HG03439 (cell line): Measurements from ENCODE around the gene GPR55.
"Not testable (repeated sequence)": the region's sequence is repeated elsewhere in the genome, so short reads cannot be mapped to it uniquely, and the experiment has no call there.

Source experiments
- ATAC-seq: cut with Tn5 transposase; IDR thresholded peaks from one replicate; pipeline ENCODE4 v1.9.1; 2021; ENCODE audit warnings: mild to moderate bottlenecking, moderate library complexity; ENCODE audit not compliant: unreplicated experiment

GPR55 gene

GRCh38 chr2:230924470-230925341 lies at the start of gene GPR55:
Gene GPR55, minus strand, starts transcription at chr2:230925242. Its CDS starts 14,280 bp downstream, at chr2:230910962.
- peak; percentile 42 for ATAC-seq

- ATAC-seq: peak; percentile 83
Measured at GRCh38 chr2:230974096-230974913, 49.3 kb upstream of the GPR55 start.

DNA sequence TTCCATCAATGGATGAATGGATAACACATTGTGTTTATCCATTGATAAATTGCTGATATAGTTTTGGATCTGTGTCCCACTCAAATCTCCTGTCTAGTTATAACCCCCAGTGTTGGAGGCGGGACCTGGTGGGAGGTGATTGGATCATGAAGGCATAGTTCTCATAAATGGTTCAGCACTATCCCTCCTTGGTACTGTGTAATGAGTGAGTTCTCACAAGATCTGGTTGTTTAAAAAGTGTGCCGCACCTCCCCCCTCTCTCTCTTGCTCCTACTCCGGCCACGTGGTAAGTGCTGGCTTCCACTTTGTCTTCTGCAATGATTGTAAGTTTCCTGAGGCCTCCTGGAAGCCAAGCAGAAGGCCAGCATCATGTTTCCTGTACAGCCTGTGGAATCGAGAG lies 47.0 kb upstream of the GPR55 start:
- ATAC-seq: no peak

- ATAC-seq: no peak
Measured at GRCh38 chr2:230969659-230970015, 44.6 kb upstream of the GPR55 start.

DNA sequence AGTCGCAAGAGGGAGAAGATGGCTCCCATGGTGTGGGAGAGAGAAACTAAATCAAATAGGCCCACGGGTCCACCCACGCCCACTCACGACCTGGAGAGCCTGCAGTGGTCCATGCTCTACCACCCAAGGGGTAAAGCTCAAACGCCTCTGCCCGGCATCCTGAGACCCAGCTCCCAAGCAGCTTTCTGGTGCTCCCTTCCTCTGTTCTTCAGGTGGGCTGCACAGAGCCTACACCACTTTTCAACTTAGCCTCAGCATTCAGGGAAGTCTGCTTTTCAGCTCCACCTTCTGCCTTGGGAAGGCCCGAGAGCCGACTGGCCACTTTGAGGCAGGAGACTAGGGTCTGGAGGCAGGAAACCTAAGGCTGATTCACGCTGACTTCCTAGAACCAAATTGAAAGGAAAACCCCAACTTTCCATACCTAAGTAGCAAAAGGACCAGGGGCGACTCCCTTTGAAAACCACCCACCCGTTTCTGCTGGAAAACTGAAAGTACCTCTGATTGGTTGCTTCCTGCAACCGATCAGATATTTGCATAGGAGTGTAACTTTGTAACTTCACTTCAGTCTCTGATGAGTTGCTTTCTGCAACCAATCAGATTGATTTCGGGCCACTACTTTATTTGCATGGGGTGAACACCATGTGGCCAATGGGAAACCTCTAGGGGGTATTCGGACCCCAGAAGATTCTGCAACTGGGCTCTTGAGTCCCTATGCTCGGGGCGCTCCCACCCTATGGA lies 44.0 kb upstream of the GPR55 start:
- no peak for ATAC-seq

GRCh38 chr2:230968314-230968713 lies 43.3 kb upstream of the GPR55 start:
- ATAC-seq: not testable (repeated sequence)

DNA sequence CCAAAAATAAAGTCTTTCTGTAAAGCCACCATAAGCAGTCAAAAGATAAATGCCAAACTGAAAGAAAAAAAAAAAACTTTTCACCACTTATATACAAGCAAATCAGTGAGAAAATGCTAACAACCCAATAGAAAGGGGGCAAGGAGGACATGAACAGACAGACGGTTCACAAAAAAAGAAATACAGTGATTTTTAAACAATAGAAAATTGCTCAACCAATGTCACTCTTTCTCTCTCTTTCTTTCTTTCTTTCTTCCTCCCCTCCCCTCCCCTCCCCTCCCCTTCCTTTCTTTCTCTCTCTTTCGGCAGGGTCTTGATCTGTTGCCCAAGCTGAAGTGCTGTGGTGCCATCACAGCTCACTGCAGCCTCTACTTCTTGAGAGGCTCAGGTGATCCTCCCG lies 42.1 kb upstream of the GPR55 start:
- ATAC-seq: no peak

- no peak for ATAC-seq
Measured at GRCh38 chr2:230964136-230964730, 39.2 kb upstream of the GPR55 start.

GRCh38 chr2:230961091-230961491 lies 36.0 kb upstream of the GPR55 start:
- no peak for ATAC-seq

DNA sequence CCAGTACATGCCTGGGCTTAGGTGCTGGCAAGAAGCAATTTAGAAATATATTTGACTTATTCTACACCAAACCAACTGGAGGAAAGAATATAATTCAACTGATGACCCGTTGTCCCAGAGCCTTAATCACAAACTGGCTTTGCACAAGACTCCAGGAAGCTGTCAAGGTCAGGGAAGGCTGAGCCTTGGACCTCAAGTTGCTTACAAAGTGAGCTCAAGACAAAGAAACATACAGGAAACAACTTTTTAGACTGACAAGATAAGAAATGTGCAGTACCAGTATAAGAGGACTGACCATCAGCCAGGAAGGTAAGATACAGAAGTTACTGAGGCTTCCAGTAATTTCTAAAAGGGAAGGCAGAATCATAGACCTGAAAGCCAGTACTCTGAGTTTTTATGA lies 35.0 kb upstream of the GPR55 start:
- no peak for ATAC-seq

GRCh38 chr2:230958820-230959756 lies 34.0 kb upstream of the GPR55 start:
- no peak for ATAC-seq

GRCh38 chr2:230957756-230958391 lies 32.8 kb upstream of the GPR55 start:
- no peak for ATAC-seq

DNA sequence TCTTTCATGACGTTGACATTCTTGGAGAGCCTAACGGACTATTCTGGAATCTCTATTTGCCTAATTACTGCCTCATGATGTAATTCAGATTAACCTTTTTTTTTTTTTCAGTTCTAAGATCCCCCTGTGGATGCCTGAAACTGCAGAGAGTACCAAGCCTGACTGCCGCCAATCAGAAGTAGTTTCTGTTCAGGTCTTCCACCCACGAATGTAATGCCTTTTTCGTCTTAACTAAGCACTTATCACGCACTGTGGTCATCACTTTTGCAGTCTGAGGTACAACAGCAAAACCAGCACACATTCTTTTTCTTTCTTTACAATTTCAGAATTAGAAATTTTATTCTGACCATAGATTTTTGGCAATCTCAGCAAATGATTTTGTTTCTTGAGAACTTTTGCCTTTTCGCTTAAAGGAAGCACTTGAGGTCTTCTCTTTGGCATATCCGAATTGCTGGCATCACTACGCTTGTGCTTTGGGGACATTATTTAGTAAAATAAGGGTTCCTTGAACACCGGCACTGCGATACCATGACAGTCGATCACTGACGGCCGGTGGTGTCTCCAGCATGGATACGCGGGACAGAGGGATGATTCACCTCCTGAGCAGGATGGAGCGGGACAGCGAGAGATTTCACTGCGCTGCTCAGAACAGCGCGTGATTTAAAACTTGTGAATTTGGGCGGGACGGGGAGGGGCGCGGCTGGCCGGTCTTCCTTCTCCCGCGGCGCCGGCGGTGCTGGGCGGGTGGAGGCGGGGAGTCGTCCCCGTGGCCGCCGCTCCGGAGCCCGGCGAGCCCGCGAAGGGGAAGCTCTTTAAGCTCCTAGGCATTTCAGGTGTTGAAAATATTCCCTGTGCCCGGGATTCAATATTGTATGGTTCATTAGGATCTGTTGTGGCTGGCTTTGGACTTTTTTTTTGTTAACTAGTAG lies 32.0 kb upstream of the GPR55 start:
- peak; percentile 69 for ATAC-seq

DNA sequence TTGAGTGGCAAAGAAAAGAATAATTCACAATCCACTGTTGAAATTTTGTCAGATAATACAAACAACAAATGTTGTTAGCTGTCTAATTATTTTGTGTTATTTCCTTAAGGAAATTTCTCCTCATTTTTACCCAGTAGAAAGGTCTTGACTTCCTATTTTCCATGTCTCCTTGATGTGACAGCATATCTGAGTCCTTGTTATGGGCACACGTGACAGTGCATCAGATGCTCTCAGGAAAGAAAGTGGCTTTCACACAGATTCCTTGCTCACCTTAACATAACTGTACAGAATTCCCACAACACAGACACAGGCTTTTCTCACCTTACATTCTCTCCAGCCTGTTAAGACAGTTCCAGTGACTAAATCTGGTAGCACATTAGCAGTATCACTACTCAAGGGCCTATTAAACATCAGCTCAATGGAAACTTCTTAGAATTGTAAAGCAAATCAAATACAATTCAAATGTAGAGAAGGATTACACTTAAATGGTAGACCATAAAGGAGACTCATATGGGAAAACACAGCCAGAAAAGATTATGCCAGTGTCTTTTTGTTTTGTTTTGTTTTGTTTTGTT lies 30.2 kb upstream of the GPR55 start:
- ATAC-seq: no peak

- no peak for ATAC-seq
Measured at GRCh38 chr2:230954746-230955145, 29.7 kb upstream of the GPR55 start.

GRCh38 chr2:230953845-230954244 lies 28.8 kb upstream of the GPR55 start:
- no peak for ATAC-seq

DNA sequence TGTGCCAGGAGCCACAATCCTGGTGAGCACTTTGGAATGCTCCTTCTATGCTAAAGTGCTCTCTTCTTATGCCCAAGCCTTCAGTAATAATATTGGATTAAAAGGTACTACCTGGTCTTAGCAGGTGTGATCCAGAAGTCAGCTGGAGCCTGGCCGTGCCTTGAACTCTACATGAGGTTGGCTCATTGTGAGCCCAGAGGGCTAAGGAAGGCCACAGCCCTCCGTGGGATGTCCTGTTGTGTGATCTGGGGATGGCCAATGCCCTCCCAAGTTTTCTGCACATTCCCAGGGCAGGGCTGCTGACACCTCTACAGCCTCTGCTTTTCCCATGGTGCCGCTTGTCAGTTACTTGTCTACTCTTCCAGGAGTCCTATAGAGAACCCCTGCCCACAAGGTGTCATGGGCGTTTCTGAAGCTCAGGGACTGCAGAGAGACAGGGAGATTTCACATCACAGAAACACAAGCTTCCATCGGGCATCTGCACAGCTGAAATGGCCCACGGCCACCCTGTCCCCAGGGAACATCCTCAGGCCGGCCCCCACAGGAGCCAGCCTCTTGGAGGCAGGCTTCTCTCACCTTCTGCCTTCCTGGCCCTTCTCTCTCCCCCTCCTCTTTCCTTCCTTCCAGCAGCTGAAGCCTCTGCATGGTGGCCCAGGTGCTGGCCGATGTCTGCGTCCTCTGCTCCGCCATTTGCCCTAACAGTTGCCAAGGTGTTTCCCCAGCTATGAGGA lies 27.3 kb upstream of the GPR55 start:
- ATAC-seq: no peak
